Prostate gland (tissue), 2 donors: ENCODE results near the gene ARF4.

Experiments used
- CTCF ChIP-seq, 4 experiments: fragments of 200-600 bp in 2 of 4; fragments of 450-650 bp in 2 of 4; sonication (generic) in 2 of 4; IDR thresholded peaks; 1 replicate in 3 of 4; 2 replicates in 1 of 4; pipeline ENCODE4 v1.5.1; 2016 to 2019; ENCODE audit warnings: antibody characterized with exemption in 4 of 4, mild to moderate bottlenecking in 2 of 4, moderate library complexity in 2 of 4
- POLR2A ChIP-seq: fragments of 450-650 bp; IDR thresholded peaks from one replicate; pipeline ENCODE4 v1.6.1; 2016; ENCODE audit warnings: antibody characterized with exemption, mild to moderate bottlenecking
- POLR2AphosphoS5 ChIP-seq: sonication (generic); formaldehyde crosslinking; IDR thresholded peaks from one replicate; pipeline ENCODE4 v1.6.1; 2017; ENCODE audit warnings: antibody characterized with exemption

DNA sequence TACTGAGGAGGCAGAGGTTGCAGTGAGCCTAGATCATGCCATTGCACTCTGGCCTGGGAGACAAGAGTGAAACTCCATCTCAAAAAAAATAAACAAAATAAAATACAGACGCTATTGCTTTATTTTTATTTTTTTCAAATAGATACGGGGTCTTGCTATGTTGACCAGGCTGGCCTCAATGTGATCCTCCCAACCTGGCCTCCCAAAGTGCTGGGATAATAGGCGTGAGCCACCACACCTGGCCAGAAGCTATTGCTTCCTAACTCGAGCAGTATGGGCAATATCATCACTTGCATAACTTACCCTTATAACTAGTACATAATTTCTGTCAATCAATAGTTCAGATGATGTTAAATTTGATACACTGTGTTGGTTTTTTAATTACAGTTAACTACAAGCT is 3.0 kb downstream of the ARF4 start:
- TF ChIP-seq CTCF (IDR thresholded peaks at IDR 0.05): no peak
- TF ChIP-seq POLR2A: no peak
- no peak for TF ChIP-seq POLR2AphosphoS5
